Pancreas (tissue), 10 donors: ENCODE results near the gene IFNG-AS1. TPM values are rescaled to one million over a fixed set of nuclear protein-coding genes. Genes with fewer than 3 reads are reported as not detected.

ENCODE experiments used
- ATAC-seq, 4 donors: fragments of 200-7000 bp; cut with Tn5 transposase; one replicate each; pipeline versions ENCODE4 v1.8.0 to v1.9.1; 2020; ENCODE audit warnings: mild to moderate bottlenecking in 4 of 4, moderate library complexity in 4 of 4
- DNase-seq, 6 donors: peaks; one replicate each; pipeline ENCODE4 v3.0.0-alpha.2; 2020
- FAIRE-seq: peaks from 2 replicates; lab custom pipeline; 2012; peaks lifted over from hg19 to GRCh38; lab: Jason Lieb, UNC
- H3K27ac ChIP-seq, 4 donors: fragments of 200-600 bp; sonication (generic); 1 replicate in 3 of 4; 2 replicates in 1 of 4; pipeline versions ENCODE4 v1.5.0 to v1.8.0; 2020
- H3K27me3 ChIP-seq, 4 donors: fragments of 200-600 bp; one replicate each; pipeline ENCODE4 v1.8.0; 2021
- H3K36me3 ChIP-seq, 3 donors: fragments of 200-600 bp; sonication (generic) in 1 of 3; one replicate each; pipeline versions ENCODE4 v1.5.0 to v1.8.0; 2020 to 2021
- H3K4me1 ChIP-seq, 3 donors: fragments of 200-600 bp; one replicate each; pipeline ENCODE4 v1.8.0; 2021
- H3K4me3 ChIP-seq, 4 donors: fragments of 200-600 bp; sonication (generic) in 2 of 4; one replicate each; pipeline versions ENCODE4 v1.5.0 to v1.8.0; 2020 to 2021
- H3K9me3 ChIP-seq, 4 donors: fragments of 200-600 bp; one replicate each; pipeline ENCODE4 v1.8.0; 2021
- CTCF ChIP-seq, 4 donors: fragments of 200-600 bp; sonication (generic) in 3 of 4; IDR thresholded peaks; one replicate each; pipeline versions ENCODE4 v1.5.0 to v1.8.0; 2021; ENCODE audit warnings: antibody characterized with exemption in 4 of 4
- WGBS, 2 donors: extraction: QIAGEN DNeasy Blood & Tissue Kit; methylation state at CpG; one replicate each; pipeline ENCODE4 v1.1.7; 2013; 5-methylcytosine and 5-hydroxymethylcytosine counted together
- intact Hi-C, 3 donors: fragments of 100-400 bp; cut with DNase I; formaldehyde crosslinking; loops; one replicate each; pipeline versions ENCODE4 v1.11.1 to v1.14.2; 2022
- polyA plus RNA-seq, 2 donors: library from polyadenylated mRNA; stranded (reverse); fragments of 200-250 nt; gene quantifications; one replicate each; pipeline ENCODE4 v1.2.3, GENCODE V29; 2013
- total RNA-seq, 6 donors: library from RNA; stranded (reverse); fragmentation: NEBNext Ultra II Directional in 4 of 6; extraction: Animal tissue kit (Norgen Biotek cat#: 25700) in 4 of 6; gene quantifications; one replicate each; pipeline versions ENCODE4 v1.2.1 to v1.2.4, GENCODE V29; 2021 to 2023
- donor health status: healthy with polysubstance abuse.
- donor health status: DM: no; HTN: no; CAD: no; lungs with moderate emphysema.
- donor health status: DM: no; HTN: no; CAD: no.
- donor health status: control.
- donor health status: control.
- donor health status: Bipolar disorder and iron deficiency.
- donor health status: DM: yes; HTN: yes; CAD: no.
- donor health status: DM: no; HTN: no; CAD: no.
- donor health status: DM: no; HTN: no; CAD: no.
- donor health status: DM: yes; HTN: yes; CAD: no.

The IFNG-AS1 gene
- total and polyA plus RNA-seq, 8 donors: 0.22 to 0.29 TPM; not detected in 6

DNA sequence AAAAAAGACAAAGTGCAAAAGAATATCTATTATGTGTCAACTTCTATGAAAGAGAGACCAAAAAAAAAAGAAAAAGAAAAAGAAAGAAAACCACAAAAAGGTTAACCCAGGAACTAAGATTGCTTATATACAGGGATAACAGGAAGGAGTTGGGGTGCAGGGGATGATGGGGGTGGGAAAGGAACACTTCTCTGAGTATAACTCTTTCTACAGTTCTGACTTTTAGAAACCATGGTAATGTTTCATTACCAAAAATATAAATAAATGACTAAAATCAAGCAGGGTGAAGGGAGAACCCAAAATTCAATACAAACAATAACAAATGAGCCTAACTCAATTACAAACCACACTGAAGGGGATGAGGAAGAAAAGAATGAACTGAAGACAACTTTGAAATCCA, 9.1 kb downstream of the IFNG-AS1 start:
- Histone ChIP-seq H3K27me3 (no peaks in the 10 kb centered on the region), H3K4me3 (no peak overlapping the region), H3K9me3 (no peaks in the 10 kb centered on the region), H3K27ac (no peak overlapping the region), H3K36me3 (no peaks in the 10 kb centered on the region), H3K4me1 (peaks cover 0 to 5% (median 0%) of the 10 kb centered on the region in 3 donors)
- FAIRE-seq (no peak), DNase-seq (no peak), ATAC-seq (no peak)
- no peak for TF ChIP-seq CTCF (IDR thresholded peaks at IDR 0.05)
- intact Hi-C loops: no loop called here

- DNase-seq (no peak), ATAC-seq (no peak), FAIRE-seq (no peak)
- no peaks in the 10 kb centered on the region for H3K27me3 ChIP-seq
- intact Hi-C loops: no loop called here
- H3K4me3 ChIP-seq: no peak overlapping the region
- H3K9me3 ChIP-seq: no peaks in the 10 kb centered on the region
- no peak for TF ChIP-seq CTCF (IDR thresholded peaks at IDR 0.05)
- H3K4me1 ChIP-seq: peaks cover 0 to 5% (median 0%) of the 10 kb centered on the region in 3 donors
- no peaks in the 10 kb centered on the region for H3K36me3 ChIP-seq
- H3K27ac ChIP-seq: no peak overlapping the region
These were observed 10.0 kb downstream of the IFNG-AS1 start for GRCh38 chr12:67999244-67999643.

DNA sequence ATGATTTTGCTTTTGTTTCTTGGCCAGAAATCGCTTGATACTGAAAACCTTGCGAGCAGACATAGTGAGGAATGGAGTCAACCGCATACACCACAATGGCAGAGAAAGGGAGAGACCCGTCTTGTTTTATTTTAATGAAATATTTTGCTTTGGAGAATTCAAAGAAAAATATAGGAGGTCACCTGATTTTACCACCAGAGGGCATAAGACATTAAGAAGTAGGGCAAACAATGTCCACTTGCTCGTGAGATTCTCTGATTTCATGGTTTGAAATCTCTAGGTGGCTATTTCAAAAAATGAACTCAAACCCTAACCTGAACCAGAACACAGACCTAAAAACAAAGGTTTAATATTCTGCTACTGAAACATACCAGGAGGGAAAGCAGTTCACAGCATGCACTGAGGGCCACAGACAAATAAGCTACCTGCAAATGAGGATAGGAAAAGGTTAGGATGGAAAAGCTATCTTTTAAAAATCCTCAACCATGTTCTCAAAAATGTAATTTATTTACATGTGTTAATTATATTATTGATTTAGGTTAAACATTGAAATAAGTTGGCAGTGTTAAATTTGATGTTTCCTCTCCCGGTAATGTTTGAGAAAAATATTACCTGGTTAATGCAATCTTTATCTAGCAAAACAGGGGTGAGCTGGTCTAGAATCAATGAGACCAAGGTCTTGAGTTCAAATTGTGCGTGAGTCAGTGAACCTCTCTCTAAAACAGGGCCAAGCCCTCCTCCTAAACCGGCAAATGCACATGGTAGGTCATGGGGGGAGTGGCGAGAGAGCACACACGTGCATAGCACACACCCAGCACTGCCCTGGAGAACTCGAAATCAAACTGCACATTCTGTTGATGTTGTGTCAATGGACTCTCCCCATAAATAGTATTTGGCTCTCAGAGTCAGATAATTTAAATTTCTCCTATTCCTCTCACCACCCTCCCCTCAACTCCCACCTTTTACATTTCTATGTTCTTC, 12.5 kb downstream of the IFNG-AS1 start:
- peak in 1 of 4 donors; percentile 15 for TF ChIP-seq CTCF (IDR thresholded peaks at IDR 0.05)
- intact Hi-C loops: no loop called here
- DNase-seq (no peak), FAIRE-seq (no peak), ATAC-seq (no peak)
- Histone ChIP-seq H3K27ac (no peak overlapping the region), H3K4me3 (no peak overlapping the region), H3K36me3 (no peaks in the 10 kb centered on the region), H3K9me3 (no peaks in the 10 kb centered on the region), H3K27me3 (no peaks in the 10 kb centered on the region), H3K4me1 (peaks cover 0 to 5% (median 0%) of the 10 kb centered on the region in 3 donors)
- WGBS, 2 donors: 62 to 64% methylated on average over 11 of the region's 11 CpGs

DNA sequence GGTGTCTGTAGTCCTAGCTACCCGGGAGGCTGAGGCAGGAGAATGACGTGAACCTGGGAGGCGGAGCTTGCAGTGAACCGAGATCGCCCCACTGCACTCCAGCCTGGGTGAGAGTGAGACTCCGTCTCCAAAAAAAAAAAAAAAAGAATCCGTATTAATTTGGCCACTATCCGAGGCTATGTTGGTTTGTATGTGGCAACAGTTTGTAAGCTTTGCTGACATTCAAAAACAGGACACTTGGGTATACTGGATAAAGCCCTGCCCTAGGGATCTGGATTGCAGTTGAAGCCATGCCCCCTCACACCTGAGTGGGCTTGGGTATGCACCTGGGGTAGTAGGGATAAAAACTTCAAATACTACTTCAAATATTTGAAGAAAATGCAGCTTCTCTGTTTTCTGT, 14.5 kb downstream of the IFNG-AS1 start:
- ATAC-seq (no peak), DNase-seq (no peak), FAIRE-seq (no peak)
- no peaks in the 10 kb centered on the region for H3K36me3 ChIP-seq
- no peaks in the 10 kb centered on the region for H3K4me1 ChIP-seq
- H3K4me3 ChIP-seq: no peak overlapping the region
- 77 to 85% methylated on average over 8 of the region's 8 CpGs for WGBS, 2 donors
- no peak overlapping the region for H3K27ac ChIP-seq
- H3K9me3 ChIP-seq: no peaks in the 10 kb centered on the region
- H3K27me3 ChIP-seq: no peaks in the 10 kb centered on the region
- no peak for TF ChIP-seq CTCF (IDR thresholded peaks at IDR 0.05)
- intact Hi-C loops: no loop called here

DNA sequence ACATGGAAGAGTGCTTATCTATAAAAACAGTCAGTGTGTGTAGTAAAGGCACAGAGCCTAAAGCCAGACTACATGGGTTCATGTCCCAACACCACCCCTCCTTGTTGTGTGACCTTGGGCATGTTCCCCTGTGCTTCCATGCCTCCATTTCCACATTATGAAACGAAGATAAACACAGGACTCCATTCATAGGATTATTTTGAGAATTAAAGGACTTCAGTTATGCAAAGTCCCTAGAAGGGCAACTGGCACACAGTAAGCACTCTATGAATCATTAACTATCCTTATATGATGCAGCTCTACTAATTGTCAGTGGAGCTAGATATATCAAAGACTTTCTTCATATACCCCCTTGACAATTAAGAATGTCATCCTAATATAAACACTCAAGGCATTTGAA, 17.8 kb downstream of the IFNG-AS1 start:
- no peak for TF ChIP-seq CTCF (IDR thresholded peaks at IDR 0.05)
- Histone ChIP-seq H3K4me1 (no peaks in the 10 kb centered on the region), H3K36me3 (no peaks in the 10 kb centered on the region), H3K27me3 (no peaks in the 10 kb centered on the region), H3K27ac (no peak overlapping the region), H3K9me3 (no peaks in the 10 kb centered on the region), H3K4me3 (no peak overlapping the region)
- intact Hi-C loops: no loop called here
- ATAC-seq: no peak
- DNase-seq: no peak
- WGBS, 2 donors: 36 to 56% methylated on average over 1 of the region's 1 CpG
- FAIRE-seq: no peak
